ENCODE measurements around the gene SLC25A30. TPM values are rescaled to one million over a fixed set of nuclear protein-coding genes. Genes with fewer than 3 reads are reported as not detected.

Gene SLC25A30
- total RNA-seq, 3 donors from 2014 or later (not counting 1 experiment from before 2014, with no cell fraction given), result 15.0 to 22.3 (median 22.0) TPM

- Histone ChIP-seq H3K4me1 (ENCODE audit: control insufficient read depth, insufficient read depth, low read length) (no peaks in the 10 kb centered on the region), H3K27me3 (ENCODE audit: control insufficient read depth, insufficient read depth, low read length) (no peaks in the 10 kb centered on the region), H3K36me3 (ENCODE audit: control insufficient read depth, insufficient read depth, low read length) (peaks cover 64% of the 10 kb centered on the region), H3K27ac (ENCODE audit: low read length) (no peak overlapping the region), H3K9me3 (ENCODE audit: control insufficient read depth, insufficient read depth, low read length) (no peaks in the 10 kb centered on the region), H3K4me3 (ENCODE audit: low read length) (no peak overlapping the region)
- DNase-seq, result no peak
- Mint-ChIP-seq H3K27me3 (ENCODE audit: low read depth in 2 of 2) (no peaks in the 10 kb centered on the region), H3K36me3 (peaks cover 17% of the 10 kb centered on the region), H3K27ac (no peak overlapping the region), H3K9me3 (no peaks in the 10 kb centered on the region), H3K4me3 (no peak overlapping the region), H3K4me1 (peaks cover 9 to 15% of the 10 kb centered on the region in 2 donors)
- no peak for TF ChIP-seq CTCF (IDR thresholded peaks at IDR 0.05)
- intact Hi-C loops (cut with micrococcal nuclease), result no loop called here
- 15% methylated on average over 3 of the region's 3 CpGs for WGBS (ENCODE audit: insufficient coverage)
- no peak for ATAC-seq
Observed at GRCh38 chr13:45406421-45406820, 11.8 kb downstream of the SLC25A30 start.

GRCh38 chr13:45403081-45403480 lies 15.1 kb downstream of the SLC25A30 start:
- H3K4me3 Mint-ChIP-seq, result no peak overlapping the region
- WGBS (ENCODE audit: insufficient coverage), result 100% methylated on average over 2 of the region's 3 CpGs
- DNase-seq (no peak), ATAC-seq (no peak)
- no peak overlapping the region for H3K27ac ChIP-seq (ENCODE audit: low read length)
- H3K27me3 ChIP-seq (ENCODE audit: control insufficient read depth, insufficient read depth, low read length), result no peaks in the 10 kb centered on the region
- no peaks in the 10 kb centered on the region for H3K9me3 Mint-ChIP-seq
- no peaks in the 10 kb centered on the region for H3K9me3 ChIP-seq (ENCODE audit: control insufficient read depth, insufficient read depth, low read length)
- no peak for TF ChIP-seq CTCF (IDR thresholded peaks at IDR 0.05)
- H3K4me1 ChIP-seq (ENCODE audit: control insufficient read depth, insufficient read depth, low read length), result peaks cover 7% of the 10 kb centered on the region
- intact Hi-C loops (cut with micrococcal nuclease), result no loop called here
- peaks cover 28 to 31% of the 10 kb centered on the region in 2 donors for H3K4me1 Mint-ChIP-seq
- H3K4me3 ChIP-seq (ENCODE audit: low read length), result no peak overlapping the region
- no peaks in the 10 kb centered on the region for H3K27me3 Mint-ChIP-seq (ENCODE audit: low read depth in 2 of 2)
- peaks cover 61% of the 10 kb centered on the region for H3K36me3 ChIP-seq (ENCODE audit: control insufficient read depth, insufficient read depth, low read length)
- H3K27ac Mint-ChIP-seq, result peak overlapping the region in 1 of 2 donors; percentile 6
- H3K36me3 Mint-ChIP-seq, result peaks cover 14% of the 10 kb centered on the region

GRCh38 chr13:45402641-45403040 lies 15.5 kb downstream of the SLC25A30 start:
- H3K4me3 Mint-ChIP-seq, result no peak overlapping the region
- 95% methylated on average over 2 of the region's 3 CpGs for WGBS (ENCODE audit: insufficient coverage)
- intact Hi-C loops (cut with micrococcal nuclease), result no loop called here
- H3K4me1 ChIP-seq (ENCODE audit: control insufficient read depth, insufficient read depth, low read length), result peaks cover 9% of the 10 kb centered on the region
- H3K36me3 ChIP-seq (ENCODE audit: control insufficient read depth, insufficient read depth, low read length), result peaks cover 60% of the 10 kb centered on the region
- H3K36me3 Mint-ChIP-seq, result peaks cover 9% of the 10 kb centered on the region
- ATAC-seq (no peak), DNase-seq (no peak)
- H3K9me3 Mint-ChIP-seq, result no peaks in the 10 kb centered on the region
- peaks cover 28 to 35% of the 10 kb centered on the region in 2 donors for H3K4me1 Mint-ChIP-seq
- no peak overlapping the region for H3K27ac Mint-ChIP-seq
- H3K9me3 ChIP-seq (ENCODE audit: control insufficient read depth, insufficient read depth, low read length), result no peaks in the 10 kb centered on the region
- H3K27me3 Mint-ChIP-seq (ENCODE audit: low read depth in 2 of 2), result no peaks in the 10 kb centered on the region
- no peak overlapping the region for H3K27ac ChIP-seq (ENCODE audit: low read length)
- no peak overlapping the region for H3K4me3 ChIP-seq (ENCODE audit: low read length)
- no peaks in the 10 kb centered on the region for H3K27me3 ChIP-seq (ENCODE audit: control insufficient read depth, insufficient read depth, low read length)
- no peak for TF ChIP-seq CTCF (IDR thresholded peaks at IDR 0.05)

GRCh38 chr13:45401314-45401713 lies 16.9 kb downstream of the SLC25A30 start:
- H3K4me3 Mint-ChIP-seq, result no peak overlapping the region
- ATAC-seq (no peak), DNase-seq (no peak)
- peaks cover 29 to 35% of the 10 kb centered on the region in 2 donors for H3K4me1 Mint-ChIP-seq
- H3K27me3 ChIP-seq (ENCODE audit: control insufficient read depth, insufficient read depth, low read length), result no peaks in the 10 kb centered on the region
- H3K36me3 ChIP-seq (ENCODE audit: control insufficient read depth, insufficient read depth, low read length), result peaks cover 51% of the 10 kb centered on the region
- H3K27ac ChIP-seq (ENCODE audit: low read length), result peak overlapping the region; percentile 7
- intact Hi-C loops (cut with micrococcal nuclease), result no loop called here
- H3K27ac Mint-ChIP-seq, result peak overlapping the region; percentile 52 to 61
- peaks cover 15% of the 10 kb centered on the region for H3K4me1 ChIP-seq (ENCODE audit: control insufficient read depth, insufficient read depth, low read length)
- WGBS (ENCODE audit: insufficient coverage), result 86% methylated on average over 1 of the region's 1 CpG
- TF ChIP-seq CTCF (IDR thresholded peaks at IDR 0.05), result no peak
- H3K27me3 Mint-ChIP-seq (ENCODE audit: low read depth in 2 of 2), result no peaks in the 10 kb centered on the region
- H3K9me3 ChIP-seq (ENCODE audit: control insufficient read depth, insufficient read depth, low read length), result no peaks in the 10 kb centered on the region
- H3K36me3 Mint-ChIP-seq, result peaks cover 7% of the 10 kb centered on the region
- no peaks in the 10 kb centered on the region for H3K9me3 Mint-ChIP-seq
- H3K4me3 ChIP-seq (ENCODE audit: low read length), result no peak overlapping the region

Measured in natural killer cell (primary cell).